ENCODE data around the gene KRR1.

KRR1 gene

DNA sequence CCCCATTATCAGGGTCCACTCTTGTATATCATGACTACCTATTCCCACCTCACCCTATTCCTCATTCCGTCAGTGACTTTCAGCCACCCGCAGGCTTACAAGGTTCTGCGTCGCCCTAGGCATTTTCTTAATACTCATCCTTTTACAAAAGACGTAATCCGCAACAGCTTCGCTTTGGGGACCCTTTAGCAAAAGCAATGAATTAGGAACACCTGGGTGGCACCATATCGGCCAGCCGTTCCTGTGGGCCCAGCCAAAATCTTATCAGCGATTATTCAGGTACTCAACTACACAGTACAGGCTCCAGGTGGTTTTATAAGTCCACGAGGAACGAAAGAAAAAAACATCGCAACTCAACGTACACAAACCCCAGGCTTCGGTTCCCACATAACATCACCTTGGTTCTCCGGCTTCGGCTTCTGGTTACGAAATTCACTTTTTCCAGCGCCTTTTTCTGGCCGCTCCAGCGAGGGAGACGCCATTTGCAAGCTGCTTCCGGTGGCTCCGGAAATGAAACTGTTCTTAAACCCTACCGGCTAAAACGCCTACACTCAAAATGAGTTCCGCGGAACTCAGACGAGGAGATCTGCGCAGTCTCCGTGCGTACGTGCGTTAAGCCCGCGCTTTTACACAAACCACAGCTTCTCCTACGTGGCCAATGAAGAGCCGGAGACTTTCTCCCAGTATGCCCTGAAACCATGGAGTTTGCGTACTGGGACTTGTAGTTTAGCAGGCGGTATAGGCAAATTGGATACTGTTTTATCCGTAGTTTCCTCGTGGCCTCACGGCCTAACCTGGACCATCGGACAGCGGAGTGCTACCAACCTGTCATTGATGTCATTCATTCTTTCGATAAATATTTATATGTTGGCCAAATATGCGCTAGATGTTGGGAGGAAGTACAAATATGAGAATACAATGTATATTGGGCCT lies at the start of gene KRR1:
Gene KRR1 (minus strand): TSS at position 494 of the 933 bp plus-strand sequence. CDS start 12 bp downstream, at position 482.
- DNase-seq (ENCODE audit: low read depth in 2 of 2), result peak; percentile 97

DNA sequence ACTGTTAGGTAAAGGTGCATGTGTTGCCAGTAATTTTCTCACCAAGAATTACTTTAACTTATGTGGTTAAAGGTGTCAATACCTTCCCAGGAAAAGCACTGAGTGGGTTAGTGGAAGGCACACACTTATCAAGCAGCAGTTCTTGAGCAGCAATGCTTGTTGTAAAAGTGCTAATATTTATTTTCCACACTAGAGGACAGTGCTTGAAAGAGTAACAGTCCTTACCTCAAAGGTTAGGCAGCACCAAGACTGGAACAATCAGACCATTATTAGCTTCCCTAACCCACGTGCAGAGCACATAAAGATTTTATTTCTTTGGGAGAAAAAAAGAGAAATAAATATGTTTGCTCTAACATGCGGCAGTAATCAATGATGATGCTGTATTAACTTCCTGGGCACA lies 48.8 kb upstream of the KRR1 start:
- peak; percentile 21 to 33 for DNase-seq (ENCODE audit: low read depth in 2 of 2)

- DNase-seq (ENCODE audit: low read depth in 2 of 2), result no peak
Measured at GRCh38 chr12:75558287-75558686, 46.9 kb upstream of the KRR1 start.

DNA sequence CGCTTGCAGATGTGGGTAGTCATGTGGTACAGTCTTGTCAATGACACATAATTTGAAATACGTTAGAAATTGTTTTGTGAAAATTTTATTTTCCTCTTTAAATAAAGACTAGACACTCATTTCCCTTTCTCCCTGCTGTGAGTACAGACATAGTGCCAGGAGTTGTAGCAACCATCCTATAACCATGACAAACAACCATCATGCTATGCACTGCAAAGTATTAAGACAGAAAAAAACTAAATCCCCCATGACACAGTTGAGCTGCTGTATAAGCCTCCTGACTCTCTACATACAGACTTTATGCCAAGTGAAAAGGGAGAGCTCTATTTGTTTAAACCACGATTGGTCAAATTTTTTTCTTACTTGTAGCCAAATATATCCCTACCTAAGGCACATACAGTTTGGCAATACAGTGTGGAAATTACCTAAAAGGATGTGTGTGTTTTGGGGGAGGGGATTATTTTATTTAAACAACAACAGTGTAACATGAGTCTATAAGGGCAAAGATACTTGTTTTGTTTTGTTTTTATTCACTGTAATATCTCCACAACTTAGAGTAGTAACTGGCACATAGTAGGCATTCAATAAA lies 45.0 kb upstream of the KRR1 start:
- DNase-seq (ENCODE audit: low read depth in 2 of 2), result no peak

GRCh38 chr12:75554556-75554880 lies 43.1 kb upstream of the KRR1 start:
- DNase-seq (ENCODE audit: low read depth in 2 of 2), result no peak

DNA sequence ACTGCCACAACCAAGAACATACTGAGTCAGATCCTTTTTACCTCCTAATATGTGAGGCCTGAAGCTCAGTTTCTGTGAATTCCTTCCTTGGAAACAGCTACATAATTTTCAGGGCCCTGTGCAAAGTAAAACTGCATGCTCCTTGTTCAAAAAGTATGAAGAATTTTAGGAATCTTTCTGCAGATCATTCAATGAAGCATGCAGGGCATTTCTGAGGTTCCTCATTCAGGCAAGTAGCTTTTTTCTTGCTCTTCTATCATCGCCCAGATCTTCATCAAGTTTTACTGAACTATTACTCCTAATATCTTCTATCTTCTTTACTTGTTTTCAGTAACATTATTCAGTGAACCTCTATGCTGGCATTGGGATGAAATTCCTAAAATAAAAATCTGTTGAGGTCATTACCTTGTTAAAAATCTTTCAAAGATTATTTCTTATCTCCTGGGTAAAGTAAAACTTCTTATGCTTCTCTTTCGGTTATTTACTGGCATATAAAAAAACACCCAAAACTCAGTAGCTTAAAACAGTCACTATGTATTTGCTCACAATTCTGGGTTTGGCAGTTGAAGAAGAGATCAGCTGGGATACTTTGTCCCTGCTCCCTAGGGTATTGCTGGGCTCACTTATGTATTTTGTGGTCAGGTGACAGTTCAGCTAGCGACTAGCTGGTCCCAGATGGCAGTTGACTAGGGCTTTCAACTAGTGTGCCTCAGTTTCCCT lies 42.6 kb upstream of the KRR1 start:
- peak; percentile 37 to 46 for DNase-seq (ENCODE audit: low read depth in 2 of 2)

DNA sequence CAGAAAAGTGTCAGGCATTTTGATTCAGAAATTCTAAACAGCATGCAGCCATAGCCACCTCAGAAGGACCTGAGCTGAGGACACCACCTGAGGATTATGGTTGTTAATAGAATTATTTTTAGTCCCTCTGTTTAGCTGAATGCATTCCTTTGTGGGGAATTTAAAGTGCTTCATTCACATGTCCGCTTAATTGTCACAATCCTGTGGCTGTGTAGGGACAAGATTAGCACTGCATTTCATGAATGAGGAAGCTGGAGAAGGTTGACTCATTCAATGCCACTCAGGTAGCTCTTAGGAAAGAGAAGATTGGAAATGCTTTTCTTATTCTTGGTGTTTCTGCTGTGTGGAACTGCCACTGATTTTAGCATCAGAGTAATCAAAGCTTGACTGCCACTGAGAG lies 42.0 kb upstream of the KRR1 start:
- no peak for DNase-seq (ENCODE audit: low read depth in 2 of 2)

GRCh38 chr12:75551477-75551876 lies 40.1 kb upstream of the KRR1 start:
- no peak for DNase-seq (ENCODE audit: low read depth in 2 of 2)

DNA sequence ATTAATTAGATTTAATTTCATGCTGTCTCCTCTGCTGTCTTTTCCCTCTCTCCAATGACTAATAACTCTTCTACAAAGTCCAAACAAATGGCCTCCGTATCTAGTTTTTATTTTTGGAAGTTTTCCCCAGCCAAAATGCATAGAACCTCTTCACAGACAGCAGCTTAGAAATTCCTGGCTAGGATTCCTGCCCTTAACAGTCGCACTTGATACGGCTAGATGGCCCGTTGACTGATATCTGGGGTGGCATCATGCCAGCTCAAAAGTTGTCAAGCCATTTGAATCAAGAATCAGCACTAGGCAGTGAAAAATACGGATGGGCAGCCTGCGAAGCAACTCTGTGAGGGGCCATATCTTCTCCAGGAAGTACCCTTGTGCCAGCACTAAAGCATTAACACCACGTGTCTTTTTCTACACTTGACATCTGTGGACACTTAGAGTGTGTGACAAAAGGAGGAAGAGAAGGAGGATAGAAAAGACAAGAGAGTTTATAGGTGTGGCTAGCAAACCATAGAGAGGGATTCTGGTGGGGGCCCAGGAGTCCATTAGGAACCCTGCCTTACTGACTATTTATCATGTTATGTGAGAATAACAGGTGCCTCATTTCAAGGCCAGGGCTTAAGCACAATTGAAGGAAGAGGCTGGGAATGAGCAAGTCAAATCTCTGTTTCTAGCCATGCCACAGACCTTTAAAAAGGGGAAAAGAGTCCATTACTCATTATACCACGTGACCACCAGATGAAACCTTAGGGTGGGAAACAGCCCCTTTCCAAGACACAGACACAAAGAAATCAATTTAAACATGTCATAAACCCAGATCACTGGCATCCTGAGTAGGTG lies 39.2 kb upstream of the KRR1 start:
- DNase-seq (ENCODE audit: low read depth in 2 of 2), result no peak

DNA sequence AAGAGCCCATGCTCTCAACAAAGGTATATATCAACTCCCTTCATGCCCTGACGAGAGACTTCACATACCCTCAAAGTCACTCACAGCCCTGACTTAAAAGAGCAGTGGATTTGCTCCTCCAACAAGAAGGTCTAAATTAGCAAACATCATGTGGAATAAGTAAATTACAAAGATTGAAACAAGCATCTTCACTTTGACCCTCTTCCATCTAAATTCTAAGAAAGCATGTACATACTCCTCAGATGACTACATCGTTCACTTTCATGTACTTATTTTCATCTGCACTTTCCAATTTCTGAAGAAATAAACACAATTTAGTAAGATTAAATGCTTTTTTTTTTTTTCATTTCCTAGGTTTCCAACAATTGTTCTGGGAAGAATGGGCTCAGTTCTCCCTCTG lies 38.6 kb upstream of the KRR1 start:
- no peak for DNase-seq (ENCODE audit: low read depth in 2 of 2)

DNA sequence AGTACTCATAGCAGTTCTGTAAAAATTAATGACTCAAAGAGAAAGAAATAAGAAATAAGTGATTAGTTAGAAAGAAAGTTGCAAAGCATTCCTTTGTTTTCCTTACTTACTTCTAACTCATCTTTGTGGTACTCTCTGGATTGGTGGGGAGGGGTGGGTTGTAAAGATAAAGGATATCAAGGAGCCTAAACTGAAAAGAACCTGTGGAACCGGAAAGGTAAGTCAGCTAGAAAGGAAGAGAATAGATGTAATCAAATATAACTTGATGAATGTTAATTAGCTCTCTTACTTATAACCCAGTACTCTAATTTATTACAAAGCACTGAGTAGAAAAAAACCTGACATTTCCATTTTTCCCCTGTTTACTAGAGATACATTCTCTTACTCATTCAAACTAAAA lies 37.5 kb upstream of the KRR1 start:
- no peak for DNase-seq (ENCODE audit: low read depth in 2 of 2)

DNA sequence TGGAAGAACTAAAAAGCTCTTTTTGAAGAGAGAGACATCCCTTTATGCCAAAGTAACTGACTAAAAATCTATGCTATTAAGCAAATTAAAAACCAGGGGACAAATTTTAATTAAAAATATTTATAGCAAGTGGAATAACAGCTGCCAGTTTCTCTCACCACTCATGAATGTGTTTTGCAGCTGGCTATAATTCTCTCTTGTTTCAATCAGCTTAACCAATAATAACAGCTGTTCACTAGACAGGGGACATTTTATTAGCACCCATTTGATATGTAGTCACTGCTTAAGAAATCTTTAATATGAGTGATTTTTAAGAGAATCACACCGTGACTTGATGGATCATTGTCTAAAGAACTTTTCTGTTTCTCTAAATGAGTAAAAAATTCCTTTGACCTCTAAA lies 34.2 kb upstream of the KRR1 start:
- no peak for DNase-seq (ENCODE audit: low read depth in 2 of 2)

DNA sequence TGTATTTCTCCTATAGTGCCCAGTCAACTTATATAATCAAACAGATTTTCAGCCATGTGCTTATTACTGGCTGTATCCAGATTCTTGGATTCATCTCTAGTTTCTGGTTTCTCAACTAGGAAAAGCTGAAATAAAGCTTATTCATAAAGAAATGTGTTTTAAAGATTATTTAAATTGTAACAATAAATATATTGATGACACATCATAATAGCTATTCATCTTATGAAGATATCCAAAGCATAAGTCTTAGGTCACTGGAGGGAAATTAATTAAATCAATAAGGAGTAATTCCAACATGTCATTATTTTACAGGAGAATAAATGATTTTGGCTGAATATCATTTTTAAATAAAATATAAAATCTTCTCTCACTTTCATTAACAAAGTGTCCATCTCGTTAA lies 32.1 kb upstream of the KRR1 start:
- no peak for DNase-seq (ENCODE audit: low read depth in 2 of 2)

DNA sequence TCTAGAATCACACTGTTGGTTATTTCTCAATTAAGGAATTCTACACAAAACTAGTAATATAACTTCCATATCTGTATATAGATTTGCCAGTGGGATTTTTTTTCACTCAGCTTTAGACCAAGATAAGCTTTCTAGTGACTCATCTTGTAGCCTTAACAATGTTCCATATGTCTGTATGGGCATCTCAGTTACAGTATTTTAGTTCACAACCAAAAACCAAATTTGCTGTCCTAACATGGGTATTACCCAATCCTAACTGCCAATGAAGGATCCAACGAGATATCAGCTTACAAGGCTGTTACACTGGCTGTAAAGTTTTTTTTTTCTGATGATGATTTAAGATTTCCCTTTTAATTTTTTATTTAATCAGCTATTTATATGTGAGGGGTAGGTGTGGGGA lies 31.5 kb upstream of the KRR1 start:
- no peak for DNase-seq (ENCODE audit: low read depth in 2 of 2)

- no peak for DNase-seq (ENCODE audit: low read depth in 2 of 2)
Measured at GRCh38 chr12:75539889-75540288, 28.5 kb upstream of the KRR1 start.

GRCh38 chr12:75533239-75533638 lies 21.8 kb upstream of the KRR1 start:
- DNase-seq (ENCODE audit: low read depth in 2 of 2), result no peak

GRCh38 chr12:75529826-75530225 lies 18.4 kb upstream of the KRR1 start:
- DNase-seq (ENCODE audit: low read depth in 2 of 2), result no peak

DNA sequence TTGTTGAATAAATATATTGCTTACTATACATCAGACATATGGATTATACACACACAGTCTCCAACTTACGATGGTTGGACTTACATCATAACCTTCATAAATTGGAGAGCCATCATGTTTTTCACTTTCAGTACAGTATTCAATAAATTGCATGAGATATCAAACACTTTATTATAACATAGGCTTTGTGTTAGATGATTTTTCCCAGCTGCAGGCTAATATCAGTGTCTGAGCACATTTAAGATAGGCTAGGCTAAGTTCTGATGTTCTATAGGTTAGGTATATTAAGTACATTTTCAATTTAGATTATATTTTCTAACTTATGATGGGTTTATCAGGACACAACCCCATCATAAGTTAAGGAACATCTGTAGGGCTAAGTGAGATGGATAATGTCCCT lies 17.9 kb upstream of the KRR1 start:
- no peak for DNase-seq (ENCODE audit: low read depth in 2 of 2)

GRCh38 chr12:75528692-75529091 lies 17.3 kb upstream of the KRR1 start:
- no peak for DNase-seq (ENCODE audit: low read depth in 2 of 2)

DNA sequence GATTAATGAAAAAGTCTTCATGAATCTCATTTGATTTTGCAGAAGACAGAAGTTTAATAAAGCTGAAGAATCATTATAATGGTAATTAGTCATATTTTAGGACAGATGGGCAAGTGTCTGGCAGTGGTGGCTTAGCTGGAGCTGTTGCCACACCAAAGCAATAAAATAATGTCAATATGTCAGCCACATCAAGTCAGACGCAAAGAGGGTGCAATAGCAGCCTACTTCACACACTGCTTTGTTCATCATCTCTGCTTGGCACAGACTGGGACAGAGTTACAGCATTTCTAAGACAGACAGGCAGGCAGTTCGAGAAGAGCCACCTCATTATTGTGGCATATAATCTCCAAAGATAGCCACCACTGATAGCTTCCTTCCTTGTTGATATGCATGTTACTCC lies 16.9 kb upstream of the KRR1 start:
- DNase-seq (ENCODE audit: low read depth in 2 of 2), result no peak

DNA sequence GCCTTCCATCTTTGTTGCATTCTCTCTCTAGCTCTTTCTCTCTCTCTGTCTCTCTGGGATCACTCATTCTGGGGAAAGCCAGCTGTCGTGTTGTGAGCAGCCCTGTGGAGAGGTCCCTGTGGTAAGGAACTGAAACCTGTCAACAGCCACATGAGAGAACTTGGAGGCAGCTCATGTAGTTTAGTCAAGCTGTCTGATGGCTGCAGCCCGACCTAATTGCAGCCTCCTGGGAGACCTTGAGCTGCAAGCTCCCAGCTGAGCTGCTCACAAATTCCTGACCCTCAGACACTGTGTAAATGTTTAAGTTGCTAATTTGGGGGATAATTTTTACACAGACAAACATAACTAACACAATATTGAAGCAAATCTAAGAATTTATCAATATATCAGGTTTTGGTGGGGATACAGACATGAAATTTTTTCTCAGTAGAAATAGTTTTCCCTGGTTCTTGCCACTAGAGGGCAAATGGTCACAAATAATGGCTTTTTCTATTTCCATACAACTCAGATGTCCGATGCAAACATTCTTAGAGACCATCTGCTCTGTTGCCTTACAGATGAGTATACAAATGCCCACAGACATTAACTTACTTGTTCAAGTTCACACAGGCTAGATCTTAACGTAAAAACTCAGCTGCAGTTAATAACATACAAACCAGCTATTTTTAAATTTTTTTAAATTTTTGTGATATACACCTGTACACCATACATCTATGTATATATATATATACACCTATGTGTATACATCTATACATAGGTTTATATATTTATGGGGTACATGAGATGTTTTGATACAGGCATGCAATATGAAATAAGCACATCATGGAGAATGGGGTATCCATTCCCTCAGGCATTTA lies 15.5 kb upstream of the KRR1 start:
- DNase-seq (ENCODE audit: low read depth in 2 of 2), result peak; percentile 50 to 54

All from fibroblast of skin of left quadriceps (primary cell).